Measurements from ENCODE around the gene KCNK10. TPM values are rescaled to one million over a fixed set of nuclear protein-coding genes. Genes with fewer than 3 reads are reported as not detected.

Gene KCNK10
- total RNA-seq, 2 donors from 2014 or later = 4.9 TPM; not detected in 1

GRCh38 chr14:88272390-88273269, 50.4 kb downstream of the KCNK10 start:
- Histone ChIP-seq H3K27ac (no peak overlapping the region), H3K36me3 (no peaks in the 10 kb centered on the region), H3K9me3 (no peaks in the 10 kb centered on the region), H3K27me3 (replicated peaks; ENCODE audit: insufficient read depth) (no peaks in the 10 kb centered on the region), H3K4me1 (replicated peaks) (no peaks in the 10 kb centered on the region), H3K4me3 (no peak overlapping the region)
- 57% methylated on average over 10 of the region's 10 CpGs for WGBS
- intact Hi-C loops (cut with DNase I) = no loop called here
- DNase-seq (ENCODE audit: low spot score) = no peak
- no peak for TF ChIP-seq POLR2AphosphoS5 (IDR thresholded peaks at IDR 0.05)
- TF ChIP-seq POLR2A (IDR thresholded peaks at IDR 0.05) = no peak
- TF ChIP-seq CTCF (IDR thresholded peaks at IDR 0.05) = no peak

DNA sequence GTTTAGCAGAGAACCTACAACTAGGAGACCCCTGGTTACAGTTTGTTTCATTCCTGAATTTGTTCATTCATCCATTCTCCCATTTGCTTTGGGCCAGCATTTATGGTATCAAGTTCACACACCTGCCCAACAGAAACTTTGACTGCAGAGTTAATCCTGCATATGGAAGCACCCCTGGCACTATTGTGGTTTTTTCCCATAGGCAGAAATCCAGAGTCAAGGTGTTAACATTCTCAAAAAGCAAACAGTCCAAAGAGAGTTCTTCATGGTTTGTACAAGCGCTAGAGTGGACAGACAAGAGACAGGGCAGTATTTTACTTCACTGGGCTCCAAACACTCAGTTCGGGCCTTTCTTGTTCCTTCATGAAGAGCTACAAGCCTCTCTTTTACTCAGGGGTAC, 51.9 kb downstream of the KCNK10 start:
- Histone ChIP-seq H3K4me1 (replicated peaks) (no peaks in the 10 kb centered on the region), H3K27me3 (replicated peaks; ENCODE audit: insufficient read depth) (no peaks in the 10 kb centered on the region), H3K27ac (no peak overlapping the region), H3K9me3 (no peaks in the 10 kb centered on the region), H3K36me3 (no peaks in the 10 kb centered on the region), H3K4me3 (no peak overlapping the region)
- 64% methylated on average over 2 of the region's 2 CpGs for WGBS
- intact Hi-C loops (cut with DNase I) = no loop called here
- TF ChIP-seq CTCF (IDR thresholded peaks at IDR 0.05) = no peak
- no peak for TF ChIP-seq POLR2A (IDR thresholded peaks at IDR 0.05)
- TF ChIP-seq POLR2AphosphoS5 (IDR thresholded peaks at IDR 0.05) = no peak
- no peak for DNase-seq (ENCODE audit: low spot score)

- TF ChIP-seq CTCF (IDR thresholded peaks at IDR 0.05) (no peak), POLR2A (IDR thresholded peaks at IDR 0.05) (no peak), POLR2AphosphoS5 (IDR thresholded peaks at IDR 0.05) (no peak)
- H3K27me3 ChIP-seq (replicated peaks; ENCODE audit: insufficient read depth) = no peaks in the 10 kb centered on the region
- H3K4me3 ChIP-seq = no peak overlapping the region
- H3K4me1 ChIP-seq (replicated peaks) = no peaks in the 10 kb centered on the region
- H3K9me3 ChIP-seq = no peaks in the 10 kb centered on the region
- no peaks in the 10 kb centered on the region for H3K36me3 ChIP-seq
- WGBS = 65% methylated on average over 6 of the region's 6 CpGs
- DNase-seq (ENCODE audit: low spot score) = no peak
- no peak overlapping the region for H3K27ac ChIP-seq
- intact Hi-C loops (cut with DNase I) = no loop called here
Measured at GRCh38 chr14:88270776-88271175, 52.3 kb downstream of the KCNK10 start.

DNA sequence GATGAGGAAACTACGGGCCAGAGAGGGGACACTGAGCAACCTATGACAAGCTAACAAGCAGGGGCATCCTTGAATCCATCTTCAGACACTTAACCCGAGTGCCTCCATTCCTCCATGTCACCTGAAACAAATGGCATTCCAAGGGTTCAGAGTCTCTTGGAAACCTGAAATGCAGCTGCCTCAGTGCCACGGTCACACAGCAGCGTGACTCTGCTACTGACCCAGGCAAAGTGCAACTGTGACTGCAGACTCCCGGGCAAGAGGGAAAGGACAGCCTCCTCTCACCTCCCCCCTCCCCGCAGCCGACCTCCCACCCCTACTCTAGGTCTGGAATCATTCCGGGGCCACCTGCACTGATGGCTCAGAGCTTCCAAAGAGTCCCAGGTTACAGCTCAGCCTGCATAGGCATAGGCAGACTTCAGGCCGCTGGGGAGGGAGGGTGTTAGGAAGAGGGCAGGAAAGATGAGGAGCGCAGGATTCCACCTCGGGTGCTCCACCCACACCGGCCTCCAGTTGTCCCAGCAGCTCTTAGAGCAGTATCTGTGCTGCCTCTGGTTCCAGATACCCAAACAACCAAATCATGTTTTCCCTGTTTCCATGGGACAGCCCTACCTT, 53.2 kb downstream of the KCNK10 start:
- Histone ChIP-seq H3K36me3 (no peaks in the 10 kb centered on the region), H3K27me3 (replicated peaks; ENCODE audit: insufficient read depth) (no peaks in the 10 kb centered on the region), H3K4me1 (replicated peaks) (no peaks in the 10 kb centered on the region), H3K9me3 (no peaks in the 10 kb centered on the region), H3K4me3 (no peak overlapping the region), H3K27ac (no peak overlapping the region)
- DNase-seq (ENCODE audit: low spot score) = no peak
- TF ChIP-seq POLR2A (IDR thresholded peaks at IDR 0.05) (no peak), POLR2AphosphoS5 (IDR thresholded peaks at IDR 0.05) (no peak), CTCF (IDR thresholded peaks at IDR 0.05) (no peak)
- intact Hi-C loops (cut with DNase I) = no loop called here
- 45% methylated on average over 12 of the region's 12 CpGs for WGBS
